CD4-positive, alpha-beta T cell treated with Interleukin-6 at 100 ng/mL for 8 hours (primary cell): ENCODE results near the gene ZFAND3.
"Not testable (repeated sequence)": the region's sequence is repeated elsewhere in the genome, so short reads cannot be mapped to it uniquely, and the experiment has no call there.

Experiments used
- DNase-seq: peaks from one replicate; pipeline ENCODE4 v3.0.0-alpha.2; 2020; ENCODE audit warnings: mixed read lengths, low spot score

ZFAND3 gene

DNA sequence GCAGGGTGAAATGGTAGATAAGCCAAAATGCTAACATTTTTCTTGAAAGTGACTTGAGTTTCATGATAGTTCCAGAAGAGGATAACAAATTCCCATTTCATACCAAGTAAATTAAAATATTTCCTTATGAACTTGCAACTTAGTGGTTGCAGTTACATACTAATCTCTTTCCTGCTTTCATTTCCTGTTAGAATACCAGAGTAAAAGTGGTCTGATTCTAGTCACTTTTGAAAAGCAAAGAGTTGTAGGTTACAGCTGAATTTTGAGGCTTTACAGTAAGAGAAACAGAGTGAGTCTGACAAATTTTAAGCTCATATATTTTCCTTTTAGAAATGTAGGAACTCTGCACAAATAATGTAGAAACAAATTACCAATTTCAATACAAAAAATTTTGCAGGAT is 117.4 kb downstream of the ZFAND3 start:
- no peak for DNase-seq

- DNase-seq, result no peak
Measured at GRCh38 chr6:37938909-37939308, 119.4 kb downstream of the ZFAND3 start.

GRCh38 chr6:37940074-37940847 is 120.7 kb downstream of the ZFAND3 start:
- DNase-seq, result no peak

- DNase-seq, result no peak
Measured at GRCh38 chr6:37941871-37942270, 122.3 kb downstream of the ZFAND3 start.

DNA sequence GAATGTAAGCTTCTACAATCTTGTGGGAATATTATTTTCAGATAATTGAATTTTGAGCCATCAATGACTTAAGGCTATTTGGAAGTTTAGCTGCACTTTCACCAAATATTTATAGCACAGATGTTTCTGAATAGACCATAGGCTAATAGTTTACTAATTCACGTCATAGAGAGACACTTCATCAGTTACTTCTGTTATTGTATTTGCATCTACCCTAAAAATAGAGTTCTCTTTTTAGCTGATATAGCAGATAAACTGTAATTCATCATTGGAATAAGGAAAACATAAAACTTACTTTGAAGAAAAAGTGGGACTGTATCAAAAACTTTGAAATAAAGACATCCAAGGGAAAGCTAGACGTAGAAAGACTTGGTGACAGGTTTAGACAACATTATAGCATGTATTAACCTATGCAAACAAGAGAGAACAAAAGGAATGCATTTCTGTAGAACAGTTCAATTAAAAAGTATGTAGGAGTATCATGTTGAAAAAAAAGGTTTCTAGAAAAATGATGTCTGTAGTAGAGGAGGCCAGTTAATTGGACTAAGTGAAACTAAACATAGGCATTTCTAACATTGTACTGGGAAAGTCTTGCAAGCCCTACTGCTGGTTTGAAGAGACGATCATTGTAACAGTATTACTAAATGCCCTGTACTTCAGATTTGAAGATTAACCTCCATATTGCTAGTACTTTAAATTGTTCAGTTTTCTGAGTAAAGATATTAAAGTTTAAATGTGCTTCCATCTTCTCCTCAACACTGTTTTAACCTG is 123.3 kb downstream of the ZFAND3 start:
- DNase-seq, result no peak

- DNase-seq, result no peak
Measured at GRCh38 chr6:37943436-37944058, 124.0 kb downstream of the ZFAND3 start.

DNA sequence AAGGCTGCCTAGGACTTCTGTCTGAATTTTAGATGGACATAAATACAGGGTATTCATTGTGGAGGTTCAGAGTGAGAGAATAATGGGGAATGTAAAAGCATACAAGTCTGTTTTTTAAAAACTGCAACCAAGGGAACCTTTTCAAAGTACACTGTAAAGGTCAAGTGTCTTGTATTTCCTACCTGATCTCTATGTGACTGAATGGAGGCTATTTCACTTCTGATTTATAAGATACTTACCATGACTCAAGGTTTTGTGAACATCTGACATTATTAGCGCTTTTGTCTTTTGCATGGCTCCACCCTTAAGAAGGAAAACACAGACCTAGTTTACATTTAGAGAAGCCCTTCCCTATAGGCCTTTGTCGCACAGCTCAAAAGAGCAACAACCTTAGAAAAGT is 126.5 kb downstream of the ZFAND3 start:
- DNase-seq, result no peak

- DNase-seq, result no peak
Measured at GRCh38 chr6:37947468-37947867, 127.9 kb downstream of the ZFAND3 start.

GRCh38 chr6:37948584-37948983 is 129.1 kb downstream of the ZFAND3 start:
- DNase-seq, result not testable (repeated sequence)

DNA sequence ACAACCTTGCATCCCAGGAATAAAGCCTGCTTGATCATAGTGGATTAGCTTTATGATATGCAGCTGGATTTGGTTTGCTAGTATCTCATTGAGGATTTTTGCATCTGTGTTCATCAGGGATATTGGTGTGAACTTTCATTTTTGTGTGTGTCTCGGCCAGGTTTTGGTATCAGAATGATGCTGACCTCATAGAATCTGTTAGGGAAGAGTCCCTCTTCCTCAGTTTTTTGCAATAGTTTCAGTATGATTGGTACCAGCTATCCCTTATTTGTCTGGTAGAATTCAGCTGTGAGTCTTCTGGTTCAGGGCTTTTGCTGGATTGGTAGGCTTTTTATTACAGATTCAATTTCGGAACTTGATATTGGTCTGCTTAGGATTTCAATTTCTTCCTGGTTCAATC is 132.5 kb downstream of the ZFAND3 start:
- no peak for DNase-seq

DNA sequence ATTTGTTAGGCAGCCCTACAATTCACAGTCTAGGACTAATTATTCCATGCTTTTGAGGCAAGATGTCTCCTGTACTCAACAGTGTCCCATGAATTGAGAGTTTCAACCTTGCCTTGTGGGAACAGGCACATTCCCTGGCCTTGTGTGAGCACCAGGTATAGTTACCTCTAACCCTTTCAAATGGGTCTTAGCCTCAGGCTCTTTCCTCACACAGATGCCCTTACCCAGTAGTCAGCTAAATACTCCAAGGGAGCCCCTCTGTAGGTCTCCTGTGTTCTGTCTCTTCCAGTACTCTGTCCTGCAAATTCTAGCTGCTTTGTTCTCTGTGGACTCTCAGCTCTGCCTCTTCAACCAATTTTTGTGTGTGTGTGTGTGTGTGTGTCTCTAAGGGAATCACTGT is 135.3 kb downstream of the ZFAND3 start:
- DNase-seq, result no peak

- DNase-seq, result no peak
Measured at GRCh38 chr6:37956711-37957275, 137.3 kb downstream of the ZFAND3 start.

GRCh38 chr6:37959061-37959460 is 139.5 kb downstream of the ZFAND3 start:
- DNase-seq, result no peak

DNA sequence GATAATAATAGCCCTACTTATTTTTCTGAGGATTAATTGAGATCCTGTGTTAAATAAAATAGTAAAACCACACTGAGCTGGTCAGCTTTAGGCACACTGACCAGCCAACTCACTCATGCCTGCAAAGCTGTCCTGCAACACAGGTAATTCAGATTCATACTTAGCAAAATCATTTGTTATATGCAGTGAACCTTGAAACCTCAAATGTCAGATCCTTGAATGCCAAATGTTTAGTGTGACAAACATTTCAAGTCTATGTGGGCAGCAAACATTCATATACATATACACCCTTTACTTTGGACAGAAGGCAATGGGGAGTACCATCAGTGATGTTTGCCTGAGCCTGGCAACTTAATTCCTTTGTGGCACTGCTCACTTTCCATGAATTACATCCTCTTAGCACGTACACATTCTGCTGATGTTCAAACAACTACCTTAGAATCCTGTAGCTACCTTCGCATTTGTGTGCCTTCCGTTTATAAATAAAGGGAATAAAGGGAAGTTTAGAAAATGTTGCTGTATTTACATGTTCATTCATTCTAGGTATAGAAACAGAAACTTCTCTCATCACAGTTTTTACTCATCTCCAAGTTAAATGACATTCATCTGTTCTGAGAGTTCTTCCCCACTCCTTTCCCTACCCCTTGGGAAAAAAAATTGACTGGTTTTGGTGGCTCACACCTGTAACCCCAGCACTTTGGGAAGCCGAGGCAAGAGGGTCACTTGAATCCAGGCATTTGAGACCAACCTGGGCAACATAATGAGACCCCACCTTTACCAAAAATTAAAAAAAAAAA is 140.8 kb downstream of the ZFAND3 start:
- no peak for DNase-seq

- DNase-seq, result not testable (repeated sequence)
Measured at GRCh38 chr6:37962481-37963080, 143.1 kb downstream of the ZFAND3 start.

DNA sequence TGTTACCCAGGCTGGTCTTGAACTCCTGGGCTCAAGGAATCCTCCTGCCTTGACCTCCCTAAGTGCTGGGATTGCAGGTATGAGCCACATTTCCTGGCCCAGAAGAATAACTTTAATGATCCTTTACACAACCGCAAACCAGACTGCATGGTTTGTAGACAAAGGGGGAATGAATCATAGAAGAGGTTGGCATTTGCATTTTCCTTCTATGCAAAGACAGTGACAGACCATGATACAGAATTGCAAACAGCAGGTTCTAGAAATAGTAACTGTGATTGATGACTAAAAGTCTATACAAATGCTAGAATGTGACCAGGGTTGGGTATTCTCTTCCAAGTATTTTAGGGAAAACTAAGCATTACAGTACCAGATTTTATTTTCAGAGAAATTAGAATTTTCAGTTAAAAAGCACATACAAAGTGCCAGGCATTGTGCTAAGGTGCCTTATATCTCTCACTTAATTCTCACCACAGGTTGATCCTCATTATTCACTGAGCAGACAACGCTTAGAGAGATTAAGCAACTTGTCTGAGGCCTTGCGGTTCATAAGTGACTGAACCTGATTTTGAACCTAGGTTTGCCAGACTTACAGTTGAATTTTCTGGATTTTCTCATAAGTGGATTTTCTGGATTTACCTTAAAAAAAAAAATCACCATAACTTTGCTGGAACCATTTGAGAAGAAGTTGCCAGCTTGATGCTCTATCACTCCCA is 146.6 kb downstream of the ZFAND3 start:
- no peak for DNase-seq

- no peak for DNase-seq
Measured at GRCh38 chr6:37966801-37967200, 147.3 kb downstream of the ZFAND3 start.

DNA sequence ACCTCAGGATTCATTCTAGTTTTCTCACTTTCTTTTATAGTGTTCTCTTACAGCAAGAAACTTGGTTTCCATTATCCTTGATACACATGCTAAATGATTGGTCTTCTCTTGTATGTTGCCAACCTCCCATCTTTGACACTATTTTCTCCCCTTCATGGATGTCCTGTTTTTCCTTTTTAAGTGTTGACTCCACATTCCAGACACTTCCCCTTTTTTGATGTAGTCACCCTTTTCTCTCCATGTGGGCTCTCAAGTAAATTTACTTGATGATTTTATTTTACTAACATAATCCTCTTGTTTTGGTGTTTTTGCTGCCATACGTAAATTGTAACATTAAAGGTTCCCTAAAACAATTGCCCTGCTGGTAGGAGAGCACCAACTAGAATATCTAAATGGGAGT is 148.1 kb downstream of the ZFAND3 start:
- no peak for DNase-seq

GRCh38 chr6:37971266-37971665 is 151.7 kb downstream of the ZFAND3 start:
- no peak for DNase-seq

GRCh38 chr6:37971711-37972390 is 152.3 kb downstream of the ZFAND3 start:
- no peak for DNase-seq
